Measurements from ENCODE around the gene UQCR11.

The UQCR11 gene

GRCh38 chr19:1585243-1585580 lies 20.1 kb downstream of the UQCR11 start:
- no peak for DNase-seq

- DNase-seq, result no peak
Observed at GRCh38 chr19:1584500-1585242, 20.6 kb downstream of the UQCR11 start.

GRCh38 chr19:1582201-1582600 lies 23.1 kb downstream of the UQCR11 start:
- DNase-seq, result no peak

GRCh38 chr19:1580957-1581356 lies 24.3 kb downstream of the UQCR11 start:
- DNase-seq, result no peak

- DNase-seq, result no peak
Observed at GRCh38 chr19:1580382-1580781, 24.9 kb downstream of the UQCR11 start.

GRCh38 chr19:1579222-1579621 lies 26.0 kb downstream of the UQCR11 start:
- no peak for DNase-seq

- no peak for DNase-seq
Observed at GRCh38 chr19:1577929-1578618, 27.2 kb downstream of the UQCR11 start.

- no peak for DNase-seq
Observed at GRCh38 chr19:1577090-1577928, 28.0 kb downstream of the UQCR11 start.

GRCh38 chr19:1576242-1577089 lies 28.8 kb downstream of the UQCR11 start:
- DNase-seq, result no peak

- DNase-seq, result no peak
Observed at GRCh38 chr19:1575323-1576241, 29.7 kb downstream of the UQCR11 start.

- DNase-seq, result no peak
Observed at GRCh38 chr19:1574354-1575136, 30.7 kb downstream of the UQCR11 start.

GRCh38 chr19:1572795-1573194 lies 32.5 kb downstream of the UQCR11 start:
- DNase-seq, result no peak

- no peak for DNase-seq
Observed at GRCh38 chr19:1571358-1571757, 33.9 kb downstream of the UQCR11 start.

GRCh38 chr19:1570836-1571235 lies 34.4 kb downstream of the UQCR11 start:
- DNase-seq, result no peak

- DNase-seq, result no peak
Observed at GRCh38 chr19:1569997-1570396, 35.3 kb downstream of the UQCR11 start.

GRCh38 chr19:1568320-1569019 lies 36.8 kb downstream of the UQCR11 start, which contains the start of gene MEX3D:
Gene MEX3D, minus strand, starts transcription at chr19:1568325. Its CDS starts 267 bp downstream, at chr19:1568058.
- DNase-seq, result peak in 1 of 2 experiments; percentile 7

GRCh38 chr19:1567848-1568227 lies 37.4 kb downstream of the UQCR11 start:
- DNase-seq, result no peak

- no peak for DNase-seq
Observed at GRCh38 chr19:1567116-1567847, 38.0 kb downstream of the UQCR11 start.

GRCh38 chr19:1566392-1567115 lies 38.7 kb downstream of the UQCR11 start:
- no peak for DNase-seq
